Measurements from ENCODE around the gene CHCHD6.

CHCHD6 gene

DNA sequence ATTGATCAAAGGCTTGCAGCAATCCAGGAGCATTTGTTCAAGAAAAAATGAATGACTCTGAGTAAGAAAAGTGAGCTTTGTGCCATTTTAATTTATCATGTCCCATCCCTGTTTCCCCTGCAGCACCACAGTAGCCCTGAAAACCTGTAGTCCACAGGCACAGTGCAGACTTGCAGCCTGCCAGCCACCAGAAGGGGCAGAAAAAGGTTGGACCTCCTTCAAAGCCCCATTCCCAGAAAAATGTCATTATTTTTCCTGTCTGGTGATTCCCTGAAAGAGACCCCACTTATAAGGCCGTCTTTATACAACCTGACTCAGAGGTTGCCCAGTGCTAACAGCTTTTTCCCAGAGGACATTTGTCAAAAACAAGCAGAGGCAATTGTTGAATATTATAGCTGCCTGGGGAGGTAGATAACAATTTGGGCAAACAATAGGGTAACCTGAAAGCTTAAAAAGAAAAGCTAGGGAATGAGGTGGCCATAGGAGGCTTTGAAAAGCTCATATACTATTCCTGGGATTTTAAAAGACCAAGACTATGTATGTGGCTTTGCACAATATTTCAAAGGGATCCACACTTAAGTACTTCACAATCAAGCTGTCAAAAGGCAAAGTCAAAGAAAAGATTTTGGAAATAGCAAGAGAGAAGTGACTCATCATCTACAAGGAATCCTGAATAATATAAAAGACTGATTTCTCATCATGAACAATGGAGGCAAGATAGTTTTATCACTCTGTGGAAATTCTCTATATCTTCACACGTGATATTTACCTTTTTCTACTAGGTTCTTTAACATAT lies 142.1 kb downstream of the CHCHD6 start:
- no peak overlapping the region for H3K27ac ChIP-seq

DNA sequence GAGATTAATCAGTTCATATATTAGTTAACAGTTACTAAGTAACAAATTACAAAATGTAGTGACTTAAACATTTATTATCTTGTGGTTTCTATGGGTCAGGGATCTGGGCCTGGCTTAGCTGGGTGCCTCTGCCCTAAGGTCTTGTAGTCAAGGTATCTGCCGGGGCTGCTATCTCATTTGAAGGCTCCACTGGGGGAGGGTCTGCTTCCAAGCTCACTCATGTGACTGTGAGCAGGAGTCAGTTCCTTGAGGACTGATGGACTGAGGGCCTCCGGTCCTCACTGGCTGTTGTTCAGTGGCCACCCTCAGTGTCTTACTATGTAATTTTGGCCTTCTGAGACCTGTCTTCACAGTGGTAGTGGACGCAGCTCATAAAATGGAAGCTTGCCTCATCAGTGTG lies 143.0 kb downstream of the CHCHD6 start:
- no peak overlapping the region for H3K4me3 ChIP-seq
- H3K27ac ChIP-seq, result no peak overlapping the region

More for the DNA sequence above, 142.1 kb downstream of the CHCHD6 start:
- H3K4me3 ChIP-seq, result no peak overlapping the region

- H3K27ac ChIP-seq, result no peak overlapping the region
These were observed 145.0 kb downstream of the CHCHD6 start for GRCh38 chr3:126848991-126849390.

DNA sequence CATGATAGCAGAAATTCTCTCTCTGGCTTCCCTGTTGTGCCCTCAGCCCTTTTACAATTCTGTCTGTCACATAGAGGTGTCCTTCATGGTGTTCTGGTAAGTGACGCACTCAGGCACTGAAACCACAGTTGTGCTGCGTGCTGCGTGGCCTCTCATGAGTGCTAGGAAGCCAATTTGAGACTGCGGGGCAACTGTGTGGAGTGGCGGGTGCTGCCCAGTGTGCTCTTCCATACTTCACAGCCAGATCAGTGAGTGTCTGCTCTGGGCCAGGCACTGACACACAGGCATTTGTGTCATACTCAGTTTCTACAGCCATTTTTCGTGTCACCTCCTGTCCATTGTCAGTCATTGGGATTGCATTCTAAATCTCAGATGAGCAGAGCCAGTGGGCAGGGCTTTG lies 145.7 kb downstream of the CHCHD6 start:
- H3K27ac ChIP-seq, result no peak overlapping the region
- H3K4me3 ChIP-seq, result no peak overlapping the region

More at GRCh38 chr3:126848991-126849390, 145.0 kb downstream of the CHCHD6 start:
- H3K4me3 ChIP-seq, result no peak overlapping the region

DNA sequence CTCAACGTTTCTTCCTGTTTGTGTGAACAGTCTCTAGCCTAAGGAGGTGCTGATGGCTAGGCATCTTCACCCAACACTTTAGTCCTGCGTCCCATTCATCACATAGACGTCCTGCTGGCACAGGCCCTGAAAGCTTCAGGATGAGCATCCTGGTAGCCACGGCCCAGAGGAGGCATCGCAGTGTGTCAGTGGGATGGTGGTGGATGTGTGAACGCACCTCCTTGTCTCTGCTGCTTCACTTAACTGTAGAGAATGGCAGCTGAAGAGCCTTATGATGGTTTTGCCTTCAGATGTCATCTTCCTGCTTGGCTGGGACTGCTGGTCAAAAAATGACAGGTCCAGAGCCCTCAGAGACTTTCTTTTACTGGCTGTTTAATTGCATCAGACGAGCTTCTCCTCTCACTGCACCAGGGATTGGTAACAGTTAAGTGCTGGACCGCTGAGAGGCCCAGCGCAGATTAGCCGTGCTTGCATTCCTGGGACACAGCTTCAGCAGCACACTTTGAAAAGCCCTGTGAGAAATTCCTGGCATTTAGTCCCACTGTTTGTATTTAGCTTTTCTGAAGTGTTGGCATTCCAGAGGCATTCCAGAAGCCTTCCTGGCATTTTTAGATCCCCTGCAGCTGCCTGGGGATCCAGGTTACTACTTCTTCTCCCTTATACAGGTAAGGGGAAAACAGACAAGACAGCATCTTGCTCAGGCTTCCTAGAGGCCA lies 146.5 kb downstream of the CHCHD6 start:
- no peak overlapping the region for H3K4me3 ChIP-seq
- no peak overlapping the region for H3K27ac ChIP-seq

- H3K27ac ChIP-seq, result no peak overlapping the region
- no peak overlapping the region for H3K4me3 ChIP-seq
These were observed 147.3 kb downstream of the CHCHD6 start for GRCh38 chr3:126851382-126851781.

- no peak overlapping the region for H3K4me3 ChIP-seq
- no peak overlapping the region for H3K27ac ChIP-seq
These were observed 147.9 kb downstream of the CHCHD6 start for GRCh38 chr3:126851934-126852333.

DNA sequence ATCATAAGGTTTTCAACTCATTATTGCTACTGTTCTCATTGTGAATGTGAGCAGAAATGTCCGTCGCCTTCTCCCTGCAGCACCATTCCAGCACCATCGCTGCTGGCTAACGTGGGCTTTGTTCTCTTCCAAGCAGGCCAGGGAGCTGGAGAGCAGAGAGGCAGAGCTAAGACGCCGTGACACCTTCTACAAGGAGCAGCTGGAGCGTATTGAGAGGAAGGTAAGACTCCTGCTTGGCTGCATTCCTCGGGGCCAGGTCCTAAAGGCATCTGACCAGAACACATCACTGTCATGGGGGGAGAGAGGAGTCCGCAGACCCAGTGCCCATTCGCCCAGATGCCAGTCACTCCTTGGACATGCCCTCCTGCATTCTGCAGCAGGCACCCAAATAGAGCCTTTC lies 148.5 kb downstream of the CHCHD6 start:
- Histone ChIP-seq H3K27ac (no peak overlapping the region), H3K4me3 (no peak overlapping the region)

DNA sequence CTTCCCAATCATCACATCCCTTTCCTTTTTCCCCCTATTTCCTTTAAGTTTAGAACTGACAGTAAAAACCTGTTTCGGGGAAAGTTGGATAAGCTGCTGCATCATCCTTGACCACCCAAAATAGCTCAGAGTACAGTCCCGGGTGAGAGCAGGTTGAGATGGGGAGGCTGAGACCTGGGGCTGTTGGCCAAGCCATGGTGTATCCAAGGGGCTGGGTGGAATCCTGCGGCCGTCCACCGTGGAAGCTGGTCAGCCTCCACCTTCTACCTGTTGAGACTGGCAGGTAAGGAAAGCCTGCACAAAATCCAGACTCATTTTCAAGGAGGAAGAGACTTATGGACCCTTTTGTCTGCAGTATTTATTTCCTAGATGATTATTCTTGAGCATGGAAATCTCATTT lies 150.6 kb downstream of the CHCHD6 start:
- H3K27ac ChIP-seq, result no peak overlapping the region
- no peak overlapping the region for H3K4me3 ChIP-seq

DNA sequence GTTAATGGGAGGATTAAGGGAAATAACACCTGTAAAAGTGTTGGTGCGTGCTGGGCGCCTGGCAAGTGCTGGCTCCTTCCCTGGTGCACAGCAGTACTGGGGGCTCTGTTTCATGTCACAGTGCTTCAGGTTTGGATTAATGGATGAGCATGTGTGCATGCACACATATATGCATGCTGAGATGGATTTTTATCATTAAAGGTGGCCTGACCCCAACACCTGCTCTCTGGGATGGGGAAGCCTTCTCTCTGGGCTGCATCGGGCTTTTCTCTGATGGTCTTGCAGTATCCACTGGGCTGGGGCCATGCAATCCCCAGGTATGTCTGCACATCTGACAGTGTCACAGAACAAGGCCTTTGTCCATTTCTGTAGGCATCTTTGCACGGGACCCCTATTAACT lies 151.3 kb downstream of the CHCHD6 start:
- H3K27ac ChIP-seq, result no peak overlapping the region
- H3K4me3 ChIP-seq, result no peak overlapping the region

GRCh38 chr3:126857928-126858327 lies 153.9 kb downstream of the CHCHD6 start:
- no peak overlapping the region for H3K27ac ChIP-seq
- H3K4me3 ChIP-seq, result no peak overlapping the region

DNA sequence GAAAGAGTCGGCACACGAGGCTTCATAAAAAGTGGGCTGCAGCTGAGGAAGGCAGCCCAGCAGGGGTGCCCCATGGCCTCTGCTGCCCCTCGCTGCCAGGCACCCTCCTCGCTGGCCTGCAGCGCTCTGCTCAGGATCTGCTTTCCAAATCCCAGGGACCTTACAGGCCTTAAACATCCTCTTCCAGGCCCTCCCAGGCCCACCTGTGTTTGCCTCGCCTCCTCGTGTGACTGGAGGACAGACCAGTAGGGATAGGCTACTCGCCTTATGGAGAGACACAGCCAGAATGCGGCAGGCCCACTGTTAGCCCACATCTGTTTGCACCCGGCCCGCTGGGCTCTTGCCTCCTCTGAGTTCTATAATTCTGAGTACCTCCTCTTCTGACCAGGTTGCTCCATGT lies 154.4 kb downstream of the CHCHD6 start:
- H3K27ac ChIP-seq, result no peak overlapping the region
- no peak overlapping the region for H3K4me3 ChIP-seq

GRCh38 chr3:126858887-126859286 lies 154.8 kb downstream of the CHCHD6 start:
- Histone ChIP-seq H3K4me3 (no peak overlapping the region), H3K27ac (no peak overlapping the region)

- Histone ChIP-seq H3K27ac (no peak overlapping the region), H3K4me3 (no peak overlapping the region)
These were observed 155.6 kb downstream of the CHCHD6 start for GRCh38 chr3:126859415-126860246.

DNA sequence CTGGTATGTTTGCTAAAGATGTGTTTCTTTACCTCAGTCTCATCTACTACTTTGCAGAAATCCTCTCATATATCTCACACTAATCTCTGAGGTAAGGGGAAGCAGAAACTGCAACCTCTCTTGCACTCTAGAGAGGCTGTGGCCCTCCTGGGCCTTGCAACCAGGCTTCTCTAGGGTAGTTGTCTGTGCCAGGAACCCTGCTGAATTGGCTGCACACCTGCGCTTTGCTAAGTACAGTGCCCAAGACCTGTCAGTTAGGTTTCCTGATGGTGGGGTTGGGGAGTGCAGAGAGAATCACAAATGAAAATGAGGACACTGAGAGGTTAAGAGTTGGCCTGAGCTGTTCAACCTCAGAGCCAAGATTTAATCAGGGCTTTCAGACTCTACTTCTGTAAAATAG lies 161.7 kb downstream of the CHCHD6 start:
- H3K4me3 ChIP-seq, result no peak overlapping the region
- no peak overlapping the region for H3K27ac ChIP-seq

DNA sequence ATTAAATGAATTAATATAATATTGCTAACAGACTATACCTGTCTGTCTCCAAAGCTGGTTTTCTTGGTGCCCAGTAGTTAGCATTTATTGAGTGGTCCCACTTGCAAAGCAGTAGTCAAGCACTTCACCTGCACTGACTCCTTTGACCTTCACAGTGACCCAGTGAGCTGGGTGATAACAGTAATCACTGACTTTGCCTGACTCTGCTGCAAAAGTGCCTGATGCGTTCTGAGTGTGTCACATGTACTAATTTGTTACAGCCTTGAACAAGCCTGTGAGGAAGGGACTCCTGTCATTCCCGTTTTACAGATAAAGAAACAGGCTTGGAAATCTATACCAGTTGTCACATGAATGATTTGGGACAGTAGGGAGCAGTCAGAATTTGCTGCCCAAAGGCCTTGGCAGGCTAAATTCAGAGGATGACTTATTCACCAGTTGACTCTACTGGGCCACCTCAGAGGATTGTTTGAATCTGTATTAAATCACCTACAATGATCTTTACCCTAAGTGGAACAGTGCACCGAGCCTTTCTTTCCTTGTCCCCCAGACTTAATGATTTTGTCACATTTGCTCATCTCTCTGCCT lies 162.2 kb downstream of the CHCHD6 start:
- H3K27ac ChIP-seq, result no peak overlapping the region
- no peak overlapping the region for H3K4me3 ChIP-seq

GRCh38 chr3:126867190-126867862 lies 163.3 kb downstream of the CHCHD6 start:
- no peak overlapping the region for H3K27ac ChIP-seq

DNA sequence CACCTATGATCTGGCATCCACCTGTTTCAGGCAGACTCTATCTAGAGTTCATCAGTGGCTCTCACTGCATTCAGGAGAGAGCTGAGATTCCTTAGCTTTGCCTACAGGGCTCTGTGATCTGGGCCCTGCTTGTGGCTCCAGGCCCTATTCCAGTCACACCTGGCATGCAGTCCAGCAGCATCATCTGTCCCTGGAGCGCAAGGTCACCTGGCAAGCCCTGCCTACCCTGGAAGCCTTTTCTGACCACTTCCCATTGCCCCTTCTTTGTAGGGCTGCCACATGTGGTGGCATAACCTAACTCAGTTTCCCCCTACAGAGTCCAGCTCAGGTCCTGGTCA lies 163.8 kb downstream of the CHCHD6 start:
- Histone ChIP-seq H3K27ac (no peak overlapping the region), H3K4me3 (no peak overlapping the region)

More at GRCh38 chr3:126867190-126867862, 163.3 kb downstream of the CHCHD6 start:
- H3K4me3 ChIP-seq, result no peak overlapping the region

DNA sequence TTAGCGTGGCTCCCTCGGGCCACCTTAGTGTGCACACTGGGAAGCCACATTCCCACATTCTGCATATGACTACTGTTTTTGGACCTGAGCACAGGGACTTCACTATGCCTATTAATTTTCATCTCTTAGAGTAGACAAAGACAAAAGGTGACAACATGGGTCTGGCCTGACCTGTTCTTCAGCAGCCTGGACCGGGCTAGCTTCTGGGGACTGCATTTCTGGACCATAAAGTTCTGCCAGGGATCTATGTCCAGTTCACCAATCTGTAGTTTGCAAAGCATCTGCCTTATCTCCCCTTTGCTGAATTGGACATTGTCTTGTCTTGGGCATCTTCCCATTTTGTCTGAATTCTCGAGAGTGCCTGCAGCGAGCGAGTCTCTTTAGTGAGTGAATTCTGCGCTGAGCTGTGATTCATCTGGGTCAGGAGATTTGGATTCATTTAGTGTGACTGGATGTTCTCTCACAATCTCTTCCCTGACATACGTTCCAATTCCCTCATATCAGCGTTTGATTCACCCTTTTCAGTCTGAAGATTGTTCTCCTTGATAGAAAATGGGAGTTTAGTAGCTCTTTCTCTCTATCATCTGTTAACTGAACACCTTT lies 166.7 kb downstream of the CHCHD6 start:
- Histone ChIP-seq H3K27ac (no peak overlapping the region), H3K4me3 (no peak overlapping the region)
